Raji (cell line): ENCODE data around the gene ELN.

ENCODE experiments used
- POLR2A ChIP-seq: IDR thresholded peaks from 2 replicates; pipeline ENCODE4 v1.6.1; 2011; ENCODE audit warnings: low read depth, low read length, control low read depth; ENCODE audit not compliant: insufficient read depth

ELN gene

DNA sequence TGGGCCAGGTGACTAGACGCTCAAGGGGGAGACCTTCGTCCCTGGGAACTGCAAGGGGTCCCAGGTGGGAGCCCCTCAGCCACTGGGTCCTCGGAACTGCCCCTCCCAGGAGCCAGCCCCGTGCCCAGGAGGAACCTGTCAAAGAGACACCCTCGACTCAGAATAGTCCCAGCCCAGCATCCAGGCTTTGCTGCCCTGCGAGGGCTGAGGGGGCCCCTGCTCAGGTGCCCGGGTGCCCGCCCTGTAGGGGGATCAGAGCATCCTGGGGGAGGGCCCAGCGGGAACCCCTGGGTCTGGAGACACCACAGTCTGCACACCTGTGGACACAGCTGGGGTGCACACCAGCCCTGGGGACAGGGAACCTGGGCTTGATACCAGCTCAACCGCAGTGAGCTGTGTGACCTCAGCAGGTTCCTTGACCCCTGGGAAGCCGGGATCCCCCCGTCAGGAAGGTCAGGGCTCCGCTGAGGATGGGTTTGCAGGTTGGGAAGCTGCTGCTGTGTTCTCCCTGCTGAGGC is 407 bp downstream of the ELN start:
- no peak for TF ChIP-seq POLR2A

GRCh38 chr7:74029089-74029785 is 1.3 kb downstream of the ELN start:
- TF ChIP-seq POLR2A = no peak

DNA sequence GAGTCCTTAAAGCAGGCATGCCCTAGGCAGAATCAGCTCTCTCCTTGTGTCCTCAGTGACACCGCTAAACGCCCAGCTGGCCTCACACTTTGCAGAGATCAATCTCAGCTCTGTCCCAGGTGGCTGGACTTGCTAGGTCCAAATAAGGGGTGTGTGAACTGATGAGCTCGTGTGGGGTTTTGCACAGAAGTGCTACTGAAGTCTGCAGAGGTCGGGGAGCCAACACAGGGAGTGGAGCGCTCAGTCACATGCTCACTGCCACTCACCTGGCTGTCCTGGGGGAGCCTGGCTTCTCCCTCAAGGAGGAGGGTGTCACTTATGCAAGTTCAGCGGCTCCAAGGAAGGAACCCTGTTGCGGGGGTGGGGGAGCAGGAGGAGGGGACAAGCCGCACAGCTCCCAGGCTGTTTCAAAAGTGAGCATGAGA is 2.0 kb downstream of the ELN start:
- no peak for TF ChIP-seq POLR2A

DNA sequence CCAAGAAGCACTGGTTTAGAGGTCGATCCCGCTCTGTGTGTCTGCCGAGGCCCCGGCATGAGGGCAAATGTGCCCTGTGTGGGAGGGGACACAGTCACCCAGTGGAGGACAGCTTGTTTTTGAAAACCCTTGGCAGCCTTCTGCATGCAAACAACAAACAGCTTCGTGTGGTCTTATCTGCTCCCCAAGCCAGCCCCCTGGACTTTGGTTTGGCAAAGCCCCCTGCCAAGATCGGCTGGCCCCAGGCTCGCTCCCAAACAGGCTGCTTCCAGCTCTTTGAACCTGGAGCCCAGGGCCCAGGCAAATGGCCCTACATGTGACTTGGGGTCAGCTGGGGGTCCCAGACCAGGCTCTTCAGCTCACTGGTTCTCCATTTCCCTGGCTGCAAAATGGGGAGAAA is 2.9 kb downstream of the ELN start:
- no peak for TF ChIP-seq POLR2A

DNA sequence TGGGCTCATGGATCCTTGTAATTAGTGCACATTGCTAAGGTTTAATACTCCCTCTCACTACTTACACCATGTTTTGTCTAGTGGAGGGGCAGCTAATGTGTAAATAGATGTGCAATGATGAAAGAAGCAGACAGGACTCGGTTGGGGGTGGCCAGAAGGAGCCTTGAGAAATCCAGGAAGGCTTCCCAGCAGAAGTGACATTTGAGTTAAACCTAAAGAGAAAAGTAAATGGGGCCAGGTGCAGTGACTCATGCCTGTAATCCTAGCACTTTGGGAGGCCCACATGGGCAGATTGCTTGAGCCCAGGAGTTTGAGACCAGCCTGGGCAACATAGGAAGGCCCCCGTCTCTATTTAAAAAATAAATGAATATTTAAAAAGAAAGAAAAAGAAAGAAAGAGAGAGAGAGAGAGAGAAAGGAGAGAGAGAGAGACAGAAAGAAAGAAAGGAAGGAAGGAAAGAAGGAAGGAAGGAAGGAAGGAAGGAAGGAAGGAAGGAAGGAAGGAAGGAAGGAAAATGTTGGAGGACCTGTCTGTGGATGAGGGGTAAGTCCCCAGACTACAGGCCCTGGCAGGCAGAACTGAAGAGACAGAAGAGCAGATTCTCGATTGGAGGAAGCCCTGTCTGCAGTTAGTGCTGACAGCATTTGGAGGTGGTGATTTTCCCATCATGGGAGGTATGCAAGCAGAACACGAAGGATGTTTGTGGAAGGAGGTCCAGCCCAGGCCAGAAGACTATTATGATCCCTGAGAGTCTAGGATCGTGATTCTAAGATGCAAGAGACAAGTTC is 3.6 kb downstream of the ELN start:
- TF ChIP-seq POLR2A = no peak

DNA sequence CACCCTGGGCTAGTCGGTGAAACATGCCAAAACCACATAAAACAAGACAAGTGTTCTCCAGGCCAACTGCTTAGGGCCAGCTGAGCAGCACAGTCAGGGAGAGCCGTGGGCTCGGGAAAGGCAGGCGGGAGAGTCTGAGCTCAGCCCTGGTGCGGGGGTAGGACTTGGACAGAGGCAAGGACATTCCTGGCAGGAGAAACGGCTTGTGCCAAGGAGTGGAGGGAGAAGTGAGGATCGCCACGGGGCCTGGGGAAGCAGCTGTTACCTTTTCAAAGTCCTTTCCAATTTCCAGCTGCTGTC is 4.2 kb downstream of the ELN start:
- no peak for TF ChIP-seq POLR2A

DNA sequence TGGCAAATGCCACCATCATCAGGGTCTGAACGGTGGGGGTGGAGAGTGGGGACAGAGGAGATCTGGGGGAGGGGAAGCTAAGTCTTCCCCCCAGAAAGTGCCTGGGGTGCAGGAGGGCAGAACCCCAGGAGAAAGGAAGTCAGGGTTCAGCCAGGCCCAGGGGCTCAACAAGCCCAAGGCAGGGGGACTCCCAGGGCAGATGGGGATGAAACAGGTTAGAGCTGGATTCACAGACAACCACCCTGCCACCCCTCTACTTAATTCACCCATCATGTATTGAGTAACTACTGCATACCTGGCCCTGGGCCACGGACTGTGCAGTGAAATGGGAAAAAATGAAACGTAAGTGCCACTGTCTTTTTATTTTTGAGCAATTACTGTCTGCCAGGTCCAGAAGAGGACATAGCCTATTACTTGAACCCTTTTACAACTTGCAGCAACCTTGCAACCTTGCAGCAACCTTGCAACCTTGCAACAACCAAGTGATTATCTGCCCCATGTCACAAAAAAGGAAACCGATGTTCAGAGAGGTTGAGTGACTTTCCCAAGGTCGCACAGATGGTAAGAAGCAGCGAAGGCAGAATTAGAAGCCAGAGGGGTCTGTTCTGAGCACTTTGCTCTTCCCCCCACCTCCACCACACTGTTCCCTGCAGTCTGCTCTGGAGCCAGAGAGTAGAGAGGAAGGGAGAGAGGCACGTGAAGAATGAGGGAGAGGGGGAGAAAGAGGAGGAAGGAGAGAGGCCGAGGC is 4.8 kb downstream of the ELN start:
- TF ChIP-seq POLR2A = no peak

DNA sequence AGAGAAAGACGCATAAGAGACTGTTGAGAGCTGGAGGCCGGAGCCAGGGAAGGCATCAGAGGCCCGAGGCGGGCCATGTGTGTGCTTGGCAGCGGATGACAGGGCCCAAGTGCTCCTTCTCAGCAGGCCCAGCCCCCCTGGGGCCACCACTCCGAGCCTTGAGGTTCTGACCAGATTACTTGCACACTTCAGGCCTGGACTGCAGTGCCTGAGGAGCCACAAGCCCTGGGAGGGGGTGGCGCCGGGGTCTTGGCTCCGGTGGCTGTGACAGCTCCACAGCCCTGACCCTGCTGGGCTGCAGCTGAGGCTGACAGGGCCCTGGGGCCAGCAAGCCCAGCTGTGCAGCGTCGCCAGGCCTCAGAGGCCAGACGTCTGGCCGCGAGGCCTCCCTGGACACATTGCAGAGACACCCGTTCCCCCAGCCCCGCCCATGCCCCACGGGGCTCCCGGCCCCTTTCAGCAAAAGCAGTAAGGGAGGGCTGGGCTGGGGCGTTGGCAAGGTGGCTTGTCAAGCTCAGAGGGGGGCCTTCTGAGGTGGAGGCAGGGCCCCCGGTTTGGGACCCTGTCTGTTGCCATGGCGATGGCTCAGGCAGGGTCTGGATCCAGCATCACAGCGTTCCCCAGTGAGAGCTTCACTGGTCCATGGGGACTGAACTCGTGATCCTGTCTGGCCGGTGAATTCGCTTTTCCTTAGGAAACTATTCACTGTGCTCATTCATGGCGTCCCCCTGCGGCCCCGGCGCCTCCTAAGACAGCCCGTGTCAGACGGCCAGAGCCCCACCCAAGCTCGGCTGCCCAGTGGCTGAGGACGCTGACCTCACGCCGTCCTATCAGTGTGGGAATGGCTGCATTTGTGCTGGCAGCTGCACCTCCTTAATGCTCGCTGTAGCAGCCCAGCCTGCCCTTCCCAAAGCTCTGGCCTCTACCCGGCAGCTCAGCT is 5.7 kb downstream of the ELN start:
- no peak for TF ChIP-seq POLR2A

GRCh38 chr7:74037609-74038008 is 9.6 kb downstream of the ELN start:
- TF ChIP-seq POLR2A = no peak

DNA sequence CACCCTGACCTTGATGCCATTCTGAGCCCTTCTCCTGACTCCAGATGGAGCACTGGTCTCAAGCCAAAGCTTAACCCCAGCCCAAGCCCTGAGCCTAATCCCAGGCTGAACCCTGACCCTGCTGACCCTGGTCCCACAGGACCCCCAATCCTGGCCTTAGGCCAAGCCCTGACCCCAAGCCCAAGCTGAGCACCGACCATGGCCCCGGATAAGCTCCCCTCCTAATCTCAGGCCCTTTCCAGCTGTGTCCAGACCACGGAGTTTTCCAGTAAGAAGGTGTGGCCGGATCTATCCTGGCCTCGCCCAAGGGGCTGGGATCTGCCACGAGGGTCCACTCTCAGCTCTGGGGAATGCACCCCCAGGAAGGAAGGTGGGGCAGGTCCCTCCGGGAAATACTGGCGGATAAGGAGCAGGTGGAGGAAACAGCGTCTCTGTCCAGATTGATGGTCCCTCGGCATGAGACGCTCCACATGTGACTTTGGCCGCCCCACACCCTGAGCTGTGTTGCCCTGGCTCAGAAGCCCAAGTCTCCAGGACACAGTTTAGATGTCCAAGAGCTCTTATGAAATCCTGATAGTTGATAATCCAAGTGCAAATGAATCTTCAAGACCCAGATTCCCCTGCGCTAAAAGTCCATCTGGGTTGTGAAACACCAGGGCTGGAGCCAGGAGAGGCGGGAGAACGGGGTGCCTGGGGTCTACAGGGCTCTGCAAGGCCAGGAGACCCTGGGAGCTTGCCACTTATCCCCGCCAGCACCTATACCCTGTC is 10.4 kb downstream of the ELN start:
- no peak for TF ChIP-seq POLR2A

GRCh38 chr7:74039337-74039736 is 11.4 kb downstream of the ELN start:
- TF ChIP-seq POLR2A = no peak

DNA sequence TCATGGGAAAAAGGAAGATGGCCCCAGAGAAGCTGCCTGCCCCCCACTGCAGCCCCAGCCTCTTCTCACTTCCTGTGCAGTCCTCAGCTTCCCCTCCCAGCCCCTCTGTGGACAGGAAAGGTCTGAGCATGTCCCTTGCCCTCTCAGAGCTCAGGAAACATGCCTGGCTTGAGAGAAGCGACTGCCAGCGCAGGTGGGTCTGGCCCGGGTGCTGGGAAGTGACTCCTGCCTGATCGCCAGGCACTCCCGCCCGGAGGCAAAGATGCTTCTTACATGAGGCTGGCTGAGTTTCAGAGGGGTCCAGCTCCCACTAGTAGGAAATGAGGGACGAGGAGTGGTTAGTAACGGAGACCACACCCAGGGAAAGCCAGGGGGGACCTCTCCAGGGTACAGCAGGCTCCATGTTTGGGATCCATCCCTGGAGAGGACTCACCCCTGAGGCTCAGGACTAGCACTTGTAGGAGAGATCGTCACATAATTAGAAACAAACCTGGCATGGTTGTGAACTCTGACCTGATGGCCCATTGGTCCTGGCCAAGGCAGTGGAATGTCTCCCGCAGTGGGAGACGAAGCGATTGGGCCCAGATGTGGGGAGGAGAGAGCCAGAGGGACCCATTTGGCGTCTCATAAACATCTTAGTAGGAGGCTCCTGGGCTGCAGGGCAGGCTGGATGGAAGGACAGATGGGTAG is 12.3 kb downstream of the ELN start:
- no peak for TF ChIP-seq POLR2A

DNA sequence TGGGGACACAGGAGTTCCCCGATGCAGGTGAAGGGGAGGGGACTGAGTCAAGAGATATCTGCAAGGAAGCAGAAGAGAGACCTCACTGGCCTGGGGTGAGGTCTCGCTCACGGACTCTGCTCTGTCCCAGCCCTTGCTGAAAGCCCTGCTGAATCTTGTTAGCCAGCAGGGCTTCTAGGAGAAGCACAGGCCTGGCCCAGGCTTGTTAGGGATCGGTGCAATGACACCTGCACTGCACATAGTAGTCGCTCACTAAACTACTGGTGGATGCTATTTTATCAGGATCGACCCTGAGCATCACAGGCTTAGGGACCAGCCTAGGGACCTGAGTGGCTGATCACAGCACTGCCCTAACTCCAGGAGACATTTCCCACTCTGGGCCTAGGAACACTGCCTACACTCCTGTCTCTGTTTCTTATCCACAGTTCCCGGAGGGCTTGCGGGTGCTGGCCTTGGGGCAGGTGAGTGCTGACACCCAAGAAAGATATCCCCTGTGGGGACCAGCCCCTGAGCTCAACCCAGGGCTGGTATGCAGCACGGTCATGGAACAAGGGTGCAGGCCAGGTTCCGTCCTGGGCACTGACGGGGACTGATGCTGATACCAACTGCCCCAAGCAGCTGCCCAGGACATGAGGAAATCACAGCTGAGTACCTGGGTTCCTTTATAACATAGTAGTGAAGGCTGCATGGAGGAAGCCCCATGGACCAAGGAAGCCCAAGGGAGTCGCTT is 13.0 kb downstream of the ELN start:
- no peak for TF ChIP-seq POLR2A
